AG08395 (cell line): Measurements from ENCODE around the gene GALNT15.

ENCODE experiments used
- DNase-seq: peaks from one replicate; pipeline ENCODE4 v3.0.0; 2012; ENCODE audit warnings: mixed read lengths, low spot score

The GALNT15 gene

GRCh38 chr3:16174389-16174788 is at the start of gene GALNT15:
TSS of gene GALNT15 (plus strand) at chr3:16174680. CDS start at chr3:16175152, 472 bp downstream.
- peak; percentile 93 for DNase-seq

- DNase-seq, result no peak
Observed at GRCh38 chr3:16126634-16127033, 47.8 kb upstream of the GALNT15 start.

GRCh38 chr3:16127249-16127648 is 47.2 kb upstream of the GALNT15 start:
- DNase-seq, result peak; percentile 67

GRCh38 chr3:16130066-16130465 is 44.4 kb upstream of the GALNT15 start:
- peak; percentile 87 for DNase-seq

- DNase-seq, result no peak
Observed at GRCh38 chr3:16132190-16132589, 42.3 kb upstream of the GALNT15 start.

GRCh38 chr3:16132928-16133327 is 41.6 kb upstream of the GALNT15 start:
- peak; percentile 58 for DNase-seq

- no peak for DNase-seq
Observed at GRCh38 chr3:16134173-16134928, 40.1 kb upstream of the GALNT15 start.

GRCh38 chr3:16136055-16136454 is 38.4 kb upstream of the GALNT15 start:
- peak; percentile 70 for DNase-seq

GRCh38 chr3:16137044-16137443 is 37.4 kb upstream of the GALNT15 start:
- DNase-seq, result no peak

GRCh38 chr3:16137977-16138376 is 36.5 kb upstream of the GALNT15 start:
- DNase-seq, result no peak

GRCh38 chr3:16140116-16140893 is 34.2 kb upstream of the GALNT15 start:
- DNase-seq, result peak; percentile 49

- DNase-seq, result no peak
Observed at GRCh38 chr3:16140894-16141285, 33.6 kb upstream of the GALNT15 start.

- DNase-seq, result no peak
Observed at GRCh38 chr3:16142350-16143025, 32.0 kb upstream of the GALNT15 start.

- no peak for DNase-seq
Observed at GRCh38 chr3:16143861-16144447, 30.5 kb upstream of the GALNT15 start.

- DNase-seq, result no peak
Observed at GRCh38 chr3:16145176-16145575, 29.3 kb upstream of the GALNT15 start.

GRCh38 chr3:16146015-16146730 is 28.3 kb upstream of the GALNT15 start:
- no peak for DNase-seq

GRCh38 chr3:16147220-16147994 is 27.1 kb upstream of the GALNT15 start:
- DNase-seq, result no peak

GRCh38 chr3:16148213-16148612 is 26.3 kb upstream of the GALNT15 start:
- DNase-seq, result no peak

- DNase-seq, result peak; percentile 82
Observed at GRCh38 chr3:16148783-16149182, 25.7 kb upstream of the GALNT15 start.

- DNase-seq, result no peak
Observed at GRCh38 chr3:16150285-16150684, 24.2 kb upstream of the GALNT15 start.

GRCh38 chr3:16151109-16151508 is 23.4 kb upstream of the GALNT15 start:
- DNase-seq, result peak; percentile 86
